GM18526 (cell line): Measurements from ENCODE around the gene DDX49.

Experiments used
- POLR2A ChIP-seq: IDR thresholded peaks from 3 replicates; pipeline ENCODE4 v1.6.1; 2011; ENCODE audit not compliant: insufficient read length; ENCODE audit errors: extremely low read depth

The DDX49 gene

DNA sequence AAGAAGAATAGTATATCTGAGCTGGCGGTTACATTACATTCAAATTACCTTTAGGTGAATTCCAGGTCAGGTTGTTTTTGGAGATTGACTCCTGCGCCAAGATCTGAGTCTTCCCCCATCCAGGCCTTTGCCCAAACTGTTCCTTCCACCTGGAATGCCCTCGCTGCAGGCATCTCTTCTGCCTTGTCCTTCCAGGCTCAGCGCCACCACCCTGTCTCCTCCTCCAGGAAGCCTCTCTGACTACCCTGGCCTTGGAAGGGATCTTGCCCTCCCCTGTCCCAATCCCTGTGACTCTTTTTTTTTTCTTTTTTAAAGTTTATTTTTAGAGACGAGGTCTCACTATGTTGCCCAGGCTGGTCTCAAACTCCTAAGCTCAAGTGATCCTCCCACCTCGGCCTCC lies 23.2 kb downstream of the DDX49 start:
- no peak for TF ChIP-seq POLR2A

DNA sequence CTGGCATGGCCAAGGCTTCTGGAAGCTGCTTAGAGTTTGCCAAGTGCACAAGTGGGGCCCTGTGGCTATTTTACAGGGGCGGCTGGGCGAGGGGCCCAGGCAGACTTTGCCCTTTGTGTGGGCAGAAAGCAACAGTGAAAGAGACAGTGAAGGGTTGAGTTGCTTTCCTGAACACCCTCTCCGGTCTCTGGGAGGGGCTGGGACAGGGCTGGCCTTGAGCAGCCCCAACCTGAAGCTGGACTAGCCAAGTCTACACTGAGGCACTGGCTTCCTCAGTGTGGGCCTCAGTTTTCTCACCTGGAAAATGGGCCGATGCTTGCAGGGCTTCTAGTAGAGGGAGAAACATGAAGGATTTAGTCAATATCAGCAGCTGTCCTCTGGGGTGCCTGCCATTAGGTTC lies 23.9 kb downstream of the DDX49 start:
- no peak for TF ChIP-seq POLR2A

DNA sequence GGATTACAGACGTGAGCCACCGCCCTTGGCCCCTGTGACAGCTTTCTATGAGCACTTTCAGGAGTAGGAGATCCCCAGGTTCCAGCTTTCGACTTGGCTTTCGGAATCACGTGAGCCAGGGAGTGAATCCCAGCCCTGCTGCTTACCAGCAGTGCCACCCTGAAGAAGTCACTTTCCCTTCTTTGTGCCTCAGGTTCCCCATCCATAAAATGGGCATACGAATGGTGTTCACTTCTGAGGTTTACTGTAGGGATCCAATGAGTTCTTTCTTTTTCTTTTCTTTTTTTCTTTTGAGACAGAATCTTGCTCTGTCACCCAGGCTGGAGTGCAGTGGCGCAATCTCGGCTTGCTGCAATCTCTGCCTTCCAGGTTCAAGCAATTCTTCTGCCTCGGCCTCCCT lies 25.8 kb downstream of the DDX49 start:
- no peak for TF ChIP-seq POLR2A

DNA sequence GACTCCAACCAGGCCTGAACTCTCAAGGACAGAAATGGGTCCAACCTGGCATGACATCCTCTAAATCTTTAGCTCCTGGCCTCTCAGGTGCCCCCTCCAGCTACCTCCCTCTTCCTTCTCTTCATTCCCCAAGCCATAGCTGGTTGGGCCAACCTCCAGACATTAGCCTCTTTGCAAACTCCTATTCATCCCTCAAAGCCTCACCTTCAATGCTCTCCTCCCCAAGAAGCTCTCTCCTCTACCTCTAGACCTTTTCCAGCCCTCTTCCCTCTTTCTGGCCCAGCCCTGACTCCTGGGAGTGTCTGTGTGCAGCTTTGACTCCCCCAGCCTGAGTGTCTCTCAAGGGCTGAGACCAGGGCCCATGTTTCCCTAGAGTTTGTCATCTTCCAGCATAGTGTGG lies 26.8 kb downstream of the DDX49 start:
- no peak for TF ChIP-seq POLR2A

DNA sequence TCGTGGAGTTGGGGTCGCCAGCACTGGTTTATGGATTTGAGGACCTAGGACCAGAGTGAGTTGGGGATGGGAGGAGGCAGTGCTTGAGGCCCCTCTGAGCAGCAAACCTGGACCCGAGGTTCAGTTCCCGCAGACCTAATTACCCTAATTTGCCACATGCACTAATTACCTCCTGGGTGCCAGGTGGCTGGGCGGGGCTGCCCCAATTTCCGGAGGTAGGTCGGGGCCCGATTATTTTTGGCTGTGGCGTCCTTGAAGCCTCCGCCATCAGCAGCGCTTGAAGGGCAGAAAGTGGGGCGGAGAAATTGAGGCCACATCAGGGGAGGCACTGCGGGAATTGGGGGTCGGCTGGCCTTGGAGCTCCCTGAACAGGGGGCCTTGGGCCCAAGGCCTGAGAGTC lies 27.4 kb downstream of the DDX49 start:
- no peak for TF ChIP-seq POLR2A

DNA sequence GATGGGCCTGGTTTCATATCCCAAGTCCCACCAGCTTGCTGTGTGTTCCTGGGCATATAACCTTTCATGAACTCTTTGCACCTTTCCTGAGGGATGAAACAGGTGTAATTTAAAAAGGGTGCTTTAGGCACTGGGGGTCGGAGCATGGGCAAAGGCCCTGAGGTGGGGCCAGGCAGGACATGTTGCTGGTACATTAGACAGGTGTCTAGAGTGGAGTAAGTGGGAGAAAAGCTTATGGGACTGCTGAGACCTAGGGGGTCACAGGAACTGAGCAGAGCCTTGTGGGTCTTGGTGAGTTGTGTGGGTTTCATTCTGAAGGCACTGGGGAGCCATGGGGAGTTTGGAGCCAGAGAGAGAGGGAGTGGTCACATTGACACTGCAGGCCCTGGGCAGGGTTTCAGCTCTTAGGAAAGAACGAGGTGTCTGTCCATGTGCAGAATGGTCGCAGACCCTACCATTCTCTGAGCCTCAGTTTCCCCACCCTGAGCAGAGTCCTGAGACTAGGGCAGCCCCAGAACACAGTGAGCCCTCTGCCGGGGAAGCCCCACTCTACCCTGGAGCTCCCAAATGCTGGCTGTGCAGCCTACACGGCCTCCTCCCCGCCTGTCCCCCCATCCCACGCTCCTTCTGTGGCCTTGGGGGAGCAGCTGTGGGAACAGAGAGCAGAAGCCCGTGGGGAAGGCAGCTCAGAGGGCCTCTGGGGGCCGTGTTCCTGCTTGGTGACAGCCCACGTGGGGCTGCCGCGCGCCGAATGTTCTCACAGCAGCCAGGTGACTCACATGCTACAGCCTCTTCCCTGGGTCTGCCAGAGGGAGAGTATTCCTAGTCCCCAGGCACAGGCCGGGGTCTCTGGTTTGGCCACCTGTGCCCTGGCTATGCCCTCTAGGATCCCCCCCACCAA lies 28.8 kb downstream of the DDX49 start:
- no peak for TF ChIP-seq POLR2A

DNA sequence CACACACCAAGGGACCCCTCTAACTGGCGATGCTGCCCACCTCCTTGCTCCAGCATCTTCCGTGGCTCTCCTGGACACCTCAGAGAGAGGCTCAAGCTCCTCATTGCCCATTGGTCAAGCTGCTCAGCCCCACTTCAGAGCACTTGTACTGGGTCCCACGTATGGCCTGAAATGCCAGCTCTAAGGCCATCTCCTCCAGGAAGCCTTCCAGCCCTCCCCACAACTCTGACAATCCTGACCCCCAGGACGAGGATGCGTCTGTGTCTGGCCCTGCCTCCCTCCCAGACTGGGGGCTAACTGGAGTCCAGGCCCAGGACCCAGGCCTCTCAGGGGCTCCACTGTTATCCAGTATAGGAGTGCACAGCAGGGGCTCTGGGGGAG lies 29.5 kb downstream of the DDX49 start:
- TF ChIP-seq POLR2A, result no peak

DNA sequence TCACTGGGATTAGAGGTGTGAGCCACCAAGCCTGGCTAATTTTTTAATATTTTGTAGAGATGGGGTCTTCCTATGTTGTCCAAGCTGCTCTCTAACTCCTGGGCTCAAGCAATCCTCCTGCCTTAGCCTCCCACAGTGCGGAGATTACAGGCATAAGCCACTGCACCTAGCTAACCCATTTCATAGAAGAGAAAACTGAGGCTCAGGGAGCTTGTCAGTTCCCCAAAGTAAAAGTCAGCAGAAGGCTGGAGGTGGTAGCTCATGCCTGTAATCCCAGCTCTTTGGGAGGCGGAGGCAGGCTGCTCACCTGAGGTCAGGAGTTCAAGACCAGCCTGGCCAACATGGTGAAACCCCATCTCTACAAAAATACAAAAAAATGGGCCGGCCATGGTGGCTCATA lies 30.3 kb downstream of the DDX49 start:
- no peak for TF ChIP-seq POLR2A

DNA sequence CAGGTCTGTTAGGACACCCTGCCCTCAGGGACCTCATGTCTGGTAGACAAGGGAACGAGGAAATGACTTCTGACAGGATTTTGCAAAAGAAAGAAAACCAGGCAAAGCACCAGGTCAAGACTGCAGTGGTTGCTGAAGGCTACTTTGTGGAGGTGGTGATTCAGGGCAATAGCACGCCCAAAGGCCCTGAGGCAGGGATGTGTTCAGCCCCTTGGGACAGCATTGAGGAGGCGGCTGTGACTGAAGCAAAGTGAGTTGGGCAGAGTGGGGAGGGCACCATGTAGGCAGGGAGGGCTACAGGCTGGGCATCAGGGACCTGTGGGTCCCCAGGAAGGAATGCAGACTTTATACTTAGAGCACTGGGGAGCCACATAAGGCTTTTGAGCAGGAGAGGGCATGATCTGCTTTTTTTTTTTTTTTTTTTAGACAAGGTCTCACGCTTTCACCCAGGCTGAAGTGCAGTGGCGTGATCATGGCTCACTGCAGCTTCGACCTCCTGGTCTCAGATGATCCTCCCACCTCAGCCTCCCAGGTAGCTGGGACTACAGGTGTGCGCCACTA lies 32.3 kb downstream of the DDX49 start:
- no peak for TF ChIP-seq POLR2A

DNA sequence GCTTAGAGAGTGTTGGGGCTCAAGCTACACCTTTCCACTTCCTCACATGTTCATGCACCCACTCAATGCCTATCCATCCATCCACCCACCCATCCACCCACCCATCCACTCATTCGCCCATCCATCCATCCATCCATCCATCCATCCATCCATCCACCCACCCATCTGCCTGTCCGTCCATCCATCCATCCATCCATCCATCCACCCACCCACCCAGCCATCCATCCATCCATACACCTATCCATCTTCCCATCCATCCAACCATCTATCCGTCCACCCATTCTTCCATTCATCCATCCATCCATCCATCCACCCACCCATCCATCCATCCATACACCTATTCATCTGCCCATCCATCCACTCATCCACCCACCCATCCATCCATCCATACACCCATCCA lies 34.6 kb downstream of the DDX49 start:
- no peak for TF ChIP-seq POLR2A

DNA sequence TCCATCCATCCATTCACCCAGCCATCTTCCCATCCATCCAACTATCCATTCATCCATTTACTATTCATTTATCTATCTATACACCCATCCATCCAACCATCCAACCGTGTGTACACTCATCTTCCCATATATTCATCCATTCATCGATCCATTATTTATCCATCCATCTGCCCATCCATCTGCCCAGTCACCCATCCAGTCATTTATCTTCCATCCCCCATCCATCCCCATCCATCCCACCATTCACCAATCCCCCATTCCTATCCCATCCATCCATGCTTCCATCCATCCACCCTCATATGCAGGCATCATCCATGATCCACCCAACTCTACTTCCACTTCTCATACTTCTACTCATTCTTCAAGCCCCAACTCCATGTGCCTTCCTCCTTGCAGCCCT lies 35.5 kb downstream of the DDX49 start:
- TF ChIP-seq POLR2A, result no peak

DNA sequence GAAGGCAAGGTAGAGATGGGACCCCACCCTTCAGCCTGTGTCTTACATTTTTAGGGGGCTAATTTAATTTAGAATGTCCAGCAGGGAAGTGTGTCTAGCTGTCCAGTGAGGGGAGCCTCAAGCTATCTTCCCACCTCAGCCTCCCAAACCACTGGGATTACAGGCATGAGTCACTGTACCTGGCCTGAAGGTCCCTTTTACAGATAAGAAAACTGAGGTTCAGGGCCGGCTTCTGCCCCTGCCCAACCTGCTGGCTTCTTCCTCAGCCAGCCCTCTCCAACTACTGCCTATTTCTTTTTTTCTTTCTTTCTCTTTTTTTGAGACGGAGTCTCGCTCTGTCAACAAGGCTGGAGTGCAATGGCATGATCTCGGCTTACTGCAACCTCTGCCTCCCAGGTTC lies 40.9 kb downstream of the DDX49 start:
- no peak for TF ChIP-seq POLR2A

DNA sequence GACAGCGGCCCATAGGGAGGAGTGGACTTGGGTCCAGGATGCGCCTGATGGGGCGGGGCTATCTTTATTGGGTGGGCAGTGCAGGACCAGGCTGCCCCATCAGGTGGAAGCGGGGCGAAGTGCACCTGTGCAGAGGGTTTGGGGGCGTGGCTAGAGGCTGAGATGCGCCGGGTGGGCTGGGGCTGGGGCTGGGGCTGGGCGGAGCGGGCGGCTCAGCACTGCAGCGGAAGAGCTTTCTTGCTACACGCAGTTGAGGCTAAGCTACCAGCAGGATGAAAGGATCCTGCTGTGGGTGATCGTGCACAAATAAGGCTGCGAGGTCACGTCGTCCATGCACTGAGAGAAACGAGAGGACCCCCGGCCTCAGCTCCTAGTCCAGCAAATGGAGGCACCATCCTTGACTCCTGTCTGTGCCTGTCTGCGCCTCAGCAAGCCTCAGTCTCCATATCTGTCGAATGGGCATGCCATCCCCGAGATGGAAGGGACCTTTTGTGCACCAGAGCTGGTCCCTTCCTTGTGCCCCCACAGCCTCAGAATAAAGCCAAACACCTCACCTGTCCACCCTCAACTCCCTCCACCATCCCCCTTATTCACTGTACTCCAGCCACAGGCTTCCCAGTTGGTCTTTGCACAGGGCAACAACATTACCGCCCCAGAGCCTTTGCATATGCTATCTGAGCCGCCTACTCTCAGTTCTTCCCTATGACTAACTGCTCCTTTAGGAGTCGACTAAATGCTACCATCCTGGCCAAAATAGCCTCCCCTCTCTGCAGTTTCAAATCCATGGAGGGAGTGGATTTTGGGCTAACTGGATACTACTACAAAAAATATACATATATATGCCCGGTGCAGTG lies 42.5 kb downstream of the DDX49 start:
- no peak for TF ChIP-seq POLR2A

DNA sequence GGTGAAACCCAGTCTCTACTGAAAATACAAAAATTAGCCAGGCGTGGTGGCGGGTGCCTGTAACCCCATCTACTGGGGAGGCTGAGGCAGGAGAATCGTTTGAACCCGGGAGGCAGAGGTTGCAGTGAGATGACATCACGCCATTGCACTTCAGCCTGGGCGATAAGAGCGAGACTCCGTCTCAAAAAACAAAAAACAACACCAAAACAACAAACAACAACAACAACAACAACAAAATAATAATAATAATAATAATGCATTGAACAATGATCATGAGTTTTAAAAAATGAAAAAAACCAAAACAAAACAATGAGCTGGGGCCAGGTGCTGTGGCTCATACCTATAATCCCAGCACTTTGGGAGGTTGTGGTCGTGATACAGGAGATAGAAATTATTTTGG lies 44.6 kb downstream of the DDX49 start:
- TF ChIP-seq POLR2A, result no peak

DNA sequence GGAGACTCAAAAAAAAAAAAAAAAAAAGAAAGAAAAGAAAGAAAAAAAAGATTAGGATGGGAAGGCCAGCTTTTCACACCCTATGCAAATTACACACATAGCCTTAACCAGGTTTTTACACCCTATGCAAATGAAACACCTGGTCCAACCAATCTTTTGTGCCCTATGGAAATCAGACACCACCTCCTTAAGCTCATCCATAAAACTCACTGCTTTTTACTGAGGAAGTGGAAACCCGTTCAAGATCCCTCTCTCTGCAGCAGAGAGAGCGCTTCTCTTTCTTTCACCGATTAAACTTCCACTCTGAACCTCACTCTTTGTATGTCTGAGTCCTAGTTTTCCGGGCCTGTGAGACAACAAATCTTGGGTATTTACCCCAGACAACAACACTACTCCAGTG lies 46.8 kb downstream of the DDX49 start:
- no peak for TF ChIP-seq POLR2A
